DMS53 treated with DMSO at 0.1 percent for 48 hours (cell line): ENCODE measurements around the gene UBE2C.
"Not testable (repeated sequence)": the region's sequence is repeated elsewhere in the genome, so short reads cannot be mapped to it uniquely, and the experiment has no call there.

Experiments
- DNase-seq: peaks from one replicate; lab custom pipeline; 2025; ENCODE audit not compliant: unreplicated experiment; lab: John Stamatoyannopoulos, UW

UBE2C gene

DNA sequence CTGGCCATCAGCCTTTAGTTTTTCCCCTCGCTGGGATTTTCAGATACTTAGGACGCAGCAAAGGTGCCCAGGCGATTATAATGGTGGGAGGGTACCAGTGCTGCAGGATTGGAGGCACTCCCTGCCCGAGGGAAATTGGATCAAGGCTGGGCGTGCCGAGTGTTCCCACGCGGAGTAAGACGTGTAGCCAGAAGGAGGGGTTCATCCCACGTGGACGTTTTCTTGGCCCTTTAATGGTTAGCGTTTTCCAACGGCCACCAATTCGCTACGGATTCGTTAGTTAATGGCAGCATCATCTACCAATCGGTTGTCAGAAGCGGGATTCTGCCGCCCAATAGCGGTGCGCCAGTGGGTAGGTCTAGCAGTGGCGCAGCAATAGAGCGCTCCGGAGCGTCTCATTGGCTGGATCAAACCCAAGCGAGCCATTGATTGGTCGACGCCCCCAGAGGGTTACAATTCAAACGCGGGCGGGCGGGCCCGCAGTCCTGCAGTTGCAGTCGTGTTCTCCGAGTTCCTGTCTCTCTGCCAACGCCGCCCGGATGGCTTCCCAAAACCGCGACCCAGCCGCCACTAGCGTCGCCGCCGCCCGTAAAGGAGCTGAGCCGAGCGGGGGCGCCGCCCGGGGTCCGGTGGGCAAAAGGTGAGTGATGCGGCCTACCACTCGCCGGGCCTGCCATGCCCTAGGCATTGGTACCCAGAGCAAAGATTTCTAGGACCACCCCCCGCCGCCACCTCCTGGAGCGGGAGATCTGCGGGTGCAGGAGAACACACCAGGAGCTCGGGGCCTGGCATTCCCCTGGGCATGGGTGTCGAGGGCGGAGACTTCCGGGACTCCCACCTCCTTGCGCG lies at the start of gene UBE2C:
Gene UBE2C, plus strand, starts transcription at position 488 of the 849 bp plus-strand sequence. Its CDS starts 52 bp downstream, at position 540.
- peak; percentile 100 for DNase-seq

DNA sequence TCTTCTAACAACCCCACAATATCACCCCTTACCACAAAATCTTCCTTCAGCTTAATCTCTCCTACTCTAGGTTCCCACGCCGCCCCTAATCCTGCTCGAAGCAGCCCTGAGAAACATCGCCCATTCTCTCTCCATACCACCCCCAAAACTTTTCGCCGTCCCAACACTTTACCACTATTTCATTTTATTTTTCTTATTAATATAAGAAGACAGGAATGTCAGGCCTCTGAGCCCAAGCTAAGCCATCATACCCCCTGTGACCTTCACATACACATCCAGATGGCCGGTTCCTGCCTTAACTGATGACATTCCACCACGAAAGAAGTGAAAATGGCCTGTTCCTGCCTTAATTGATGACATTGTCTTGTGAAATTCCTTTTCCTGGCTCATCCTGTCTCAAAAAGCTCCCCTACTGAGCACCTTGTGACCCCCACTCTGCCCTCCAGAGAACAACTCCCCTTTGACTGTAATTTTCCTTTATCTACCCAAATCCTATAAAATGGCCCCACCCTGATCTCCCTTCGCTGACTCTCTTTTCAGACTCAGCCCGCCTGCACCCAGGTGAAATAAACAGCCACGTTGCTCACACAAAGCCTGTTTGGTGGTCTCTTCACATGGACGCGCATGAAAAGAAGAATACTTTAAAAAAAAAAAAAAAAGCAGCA lies 47.7 kb upstream of the UBE2C start:
- not testable (repeated sequence) for DNase-seq

DNA sequence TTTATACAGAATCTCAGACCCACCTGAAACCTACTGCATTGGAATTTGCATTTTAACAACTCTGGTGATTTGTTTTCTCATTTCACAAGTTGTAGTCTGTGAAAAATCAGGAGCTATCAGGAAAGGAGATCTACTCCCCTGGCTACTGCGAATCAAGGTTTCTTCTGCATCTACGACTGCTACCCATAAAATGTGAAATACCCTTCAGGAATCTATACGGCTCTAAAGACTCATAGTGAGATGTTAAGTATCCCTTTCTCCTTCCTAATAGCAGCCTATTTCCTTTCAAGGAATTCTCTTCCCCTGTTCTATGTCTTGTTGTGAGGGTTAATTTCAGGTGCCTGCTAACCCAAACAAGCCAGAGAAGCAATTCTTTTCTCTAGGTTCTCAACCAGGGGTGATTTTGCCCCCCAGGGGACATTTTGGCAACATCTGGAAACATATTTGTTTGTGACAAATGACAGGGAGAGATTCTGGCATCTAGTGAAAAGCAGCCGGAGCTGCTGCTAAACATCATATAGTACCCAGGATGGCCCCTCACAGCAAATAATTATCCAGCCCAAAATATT lies 47.1 kb upstream of the UBE2C start:
- DNase-seq, result no peak

DNA sequence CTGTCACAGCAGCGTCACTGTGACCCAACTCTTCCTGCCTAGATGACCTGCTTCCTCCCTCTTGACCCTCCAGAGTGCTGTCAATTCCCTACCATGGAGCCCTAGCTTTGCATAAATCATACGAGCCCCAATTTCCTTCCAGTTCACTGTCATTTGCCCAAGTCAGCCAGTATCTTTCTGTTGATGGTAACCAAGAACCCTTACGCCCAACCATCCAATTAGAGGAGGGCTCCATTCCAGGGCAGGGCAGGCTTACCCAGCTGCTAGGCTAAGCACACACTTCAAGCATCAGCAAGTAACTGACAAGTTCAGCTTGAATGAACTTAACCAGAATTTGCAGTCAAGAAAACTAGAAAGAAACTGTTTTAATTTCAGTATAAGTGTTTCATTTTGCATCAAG lies 46.5 kb upstream of the UBE2C start:
- DNase-seq, result no peak

DNA sequence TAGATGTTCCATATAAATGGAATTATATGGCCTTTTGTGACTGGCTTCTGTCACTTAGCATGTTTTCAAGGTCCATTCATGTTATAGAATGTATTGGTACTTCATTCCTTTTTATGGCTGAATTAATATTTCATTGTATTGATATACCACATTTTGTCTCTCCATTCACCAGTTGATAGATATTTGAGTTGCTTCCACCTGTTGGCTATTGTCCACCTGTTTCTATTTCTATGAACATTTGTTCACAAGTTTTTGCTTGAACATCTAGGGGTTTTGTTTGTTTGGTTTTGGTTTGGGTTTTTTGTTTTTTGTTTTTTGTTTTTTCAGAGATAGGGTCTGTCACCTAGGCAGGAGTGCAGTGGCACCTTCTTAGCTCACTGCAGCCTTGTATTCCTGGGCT lies 44.0 kb upstream of the UBE2C start:
- no peak for DNase-seq

DNA sequence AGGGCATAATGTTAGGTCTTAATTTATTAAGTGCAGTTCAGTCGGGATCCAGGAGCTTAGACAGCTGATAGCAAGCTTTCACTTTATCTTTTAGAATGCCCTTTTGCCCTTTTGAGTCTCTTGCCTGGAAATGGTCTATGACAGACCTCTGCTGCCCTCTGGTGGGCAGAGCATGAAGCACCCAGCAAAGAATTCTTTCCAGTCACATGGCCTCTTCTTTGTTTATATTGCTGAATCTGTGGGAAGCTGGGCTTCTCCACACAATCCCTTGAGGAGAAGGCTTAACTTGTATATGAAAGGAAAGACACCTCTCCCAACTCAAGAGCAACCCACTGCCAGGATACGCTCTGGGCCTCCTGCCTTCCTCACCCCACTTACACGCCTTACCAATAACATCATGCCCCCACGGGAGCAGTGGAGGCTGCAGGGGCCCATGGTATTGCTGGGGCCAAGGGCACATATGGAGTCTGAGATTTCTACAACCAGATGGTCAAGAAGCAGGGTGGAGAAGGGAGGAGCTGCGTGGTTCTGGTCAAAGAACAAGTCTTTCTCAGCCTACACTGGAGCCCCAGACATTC lies 41.2 kb upstream of the UBE2C start:
- DNase-seq, result peak; percentile 94

DNA sequence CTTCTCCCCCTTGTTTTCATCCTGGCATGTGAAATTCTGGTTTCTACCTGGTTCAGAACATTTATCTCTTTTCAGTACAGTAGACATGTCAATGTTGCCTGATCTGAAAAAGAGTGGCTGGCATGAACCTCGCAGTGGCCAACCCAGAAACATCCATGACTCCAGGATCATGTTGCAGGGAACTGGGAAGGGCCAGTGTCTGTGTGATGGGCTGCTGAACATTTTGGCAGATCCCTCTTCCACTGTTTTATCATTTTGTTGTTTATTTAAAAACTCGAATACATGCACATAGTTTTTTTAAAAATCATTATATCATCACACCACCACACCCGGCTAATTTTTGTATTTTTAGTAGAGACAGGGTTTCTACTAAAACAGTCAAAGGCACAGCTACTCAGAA lies 39.8 kb upstream of the UBE2C start:
- no peak for DNase-seq

DNA sequence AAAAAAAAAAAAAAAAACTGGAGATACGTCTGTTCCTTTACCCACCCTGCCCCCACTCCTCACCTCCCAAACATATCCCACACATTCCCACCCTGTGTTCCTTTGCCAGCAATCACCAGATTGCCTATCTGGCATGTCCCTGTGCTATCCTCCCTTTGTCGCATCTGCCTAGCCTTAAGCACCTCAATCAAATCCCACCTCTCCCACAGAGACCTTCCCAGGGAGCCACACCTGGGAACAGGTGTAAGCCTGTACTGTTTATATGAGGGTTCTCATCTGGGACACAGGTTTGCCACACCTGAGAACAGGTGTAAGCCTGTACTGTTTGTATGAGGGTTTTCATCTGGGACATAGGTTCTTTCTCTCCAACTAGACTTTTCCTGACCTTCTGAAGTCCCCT lies 37.5 kb upstream of the UBE2C start:
- DNase-seq, result no peak

DNA sequence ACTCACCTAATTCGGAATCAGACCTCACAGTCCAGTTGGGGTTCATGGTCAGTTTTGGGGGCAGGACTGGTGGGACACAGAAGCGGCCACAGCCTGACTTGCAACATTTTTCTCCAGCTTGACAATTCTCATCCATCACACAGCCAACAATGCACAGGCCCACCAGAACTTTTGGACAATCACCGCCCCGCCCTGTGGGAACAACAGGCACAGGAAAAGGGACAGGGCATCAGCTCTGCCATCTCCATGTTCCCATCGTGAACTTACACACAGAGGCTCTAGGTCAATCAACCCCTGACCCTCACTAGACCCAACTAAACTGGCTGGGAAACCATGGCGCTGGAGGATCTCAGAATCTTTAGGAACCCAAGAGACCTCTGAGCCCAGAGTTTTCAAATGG lies 37.0 kb upstream of the UBE2C start:
- DNase-seq, result no peak

DNA sequence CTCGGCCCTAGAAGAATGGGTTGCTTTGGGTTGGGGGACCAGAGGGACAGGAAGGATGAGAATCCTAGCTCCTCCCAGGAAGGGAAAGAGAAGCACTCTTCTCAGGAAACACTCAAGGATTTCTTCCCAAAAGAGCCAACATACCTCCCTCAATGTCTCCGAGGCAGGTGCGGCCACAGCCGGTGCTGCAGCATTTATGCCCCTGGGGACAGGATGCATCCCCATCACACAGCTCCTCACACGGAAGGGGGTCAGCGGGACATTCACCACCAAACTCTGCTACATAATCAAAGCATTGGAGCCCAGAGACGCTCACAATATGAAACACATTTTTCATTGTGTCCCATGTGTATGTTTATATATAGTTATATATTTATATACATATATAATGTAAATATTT lies 35.5 kb upstream of the UBE2C start:
- DNase-seq, result no peak

DNA sequence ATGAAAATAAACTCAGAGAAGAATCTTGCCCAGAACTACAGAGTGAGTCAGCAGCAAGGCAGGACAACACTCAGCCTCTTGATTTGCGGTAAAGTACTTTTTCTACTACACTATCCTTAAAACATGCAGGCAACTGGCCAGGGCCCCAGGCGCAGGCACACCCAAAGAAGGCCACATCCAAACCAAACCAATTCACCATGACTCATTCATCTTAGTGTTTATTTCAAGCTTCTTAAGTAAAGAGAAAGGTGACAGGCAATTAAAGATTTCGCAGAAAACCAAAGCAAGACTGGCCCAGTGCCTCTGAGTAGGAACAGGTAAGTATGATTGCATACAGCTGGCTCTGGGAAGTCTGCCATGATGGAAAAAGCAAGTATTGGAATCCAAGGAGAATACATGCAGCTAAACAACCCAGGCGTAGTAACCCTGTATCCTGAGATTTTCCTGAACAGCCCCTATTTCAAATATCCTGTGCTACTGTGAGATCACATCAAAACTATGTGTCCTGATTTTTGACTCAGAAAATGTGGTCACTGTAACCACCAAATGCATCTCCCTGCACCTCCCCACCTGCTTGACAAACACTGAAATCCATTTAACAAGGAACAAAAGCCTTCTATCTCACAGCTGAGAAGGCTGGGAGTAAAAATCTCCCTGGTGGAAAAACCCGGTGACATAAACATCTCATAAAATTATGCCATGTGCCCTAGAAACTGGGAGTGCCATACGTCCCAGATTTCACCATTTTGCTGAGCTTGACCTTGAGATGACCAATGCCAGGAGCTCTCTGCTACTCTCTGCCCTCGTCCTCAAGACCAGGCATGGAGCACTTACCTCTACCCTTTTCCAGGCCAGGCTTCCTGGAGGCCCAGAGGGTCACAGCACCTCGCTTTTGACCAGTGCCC lies 33.2 kb upstream of the UBE2C start:
- peak; percentile 31 for DNase-seq

DNA sequence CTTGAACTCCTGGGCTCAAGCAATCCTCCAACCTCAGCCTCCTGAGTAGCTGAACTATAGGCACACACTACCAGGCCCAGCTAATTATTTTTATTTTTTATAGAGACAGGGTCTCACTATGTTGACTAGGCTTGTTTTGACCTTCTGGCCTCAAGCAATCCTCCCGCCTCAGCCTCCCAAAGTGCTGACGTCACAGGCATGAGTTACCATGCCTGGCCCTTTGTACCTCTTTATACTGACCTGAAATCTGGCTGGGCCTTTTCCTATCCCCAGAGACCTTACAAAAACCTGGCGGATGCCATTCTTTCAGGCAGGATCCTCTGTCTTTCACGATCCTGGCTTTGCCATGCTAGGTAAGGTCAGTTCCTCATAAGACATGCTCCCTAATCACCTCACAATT lies 32.3 kb upstream of the UBE2C start:
- no peak for DNase-seq

DNA sequence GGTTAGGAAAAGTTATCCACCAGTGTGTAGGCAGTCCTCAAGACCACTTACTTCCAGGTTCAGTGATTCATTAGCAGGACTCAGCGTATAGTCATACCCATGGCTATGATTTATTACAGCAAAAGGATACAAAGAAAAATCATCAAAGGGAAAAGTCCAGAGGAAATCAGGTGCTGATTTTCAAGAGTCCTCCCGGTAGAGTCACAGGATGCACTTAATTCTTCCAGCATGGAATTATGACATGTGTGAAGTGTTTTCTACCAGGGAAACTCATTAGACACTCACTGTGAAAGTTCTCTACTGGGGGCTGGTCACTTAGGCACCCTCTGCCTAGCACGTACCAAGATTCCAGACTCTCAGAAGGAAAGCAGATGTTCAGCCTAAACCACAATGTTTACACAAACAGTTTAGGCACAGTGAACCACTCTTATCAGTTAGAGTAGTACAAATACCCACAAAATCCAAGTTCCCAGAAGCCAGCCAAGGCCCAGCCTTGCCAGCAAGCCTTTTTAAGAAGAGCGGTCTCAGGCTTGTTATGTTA lies 31.0 kb upstream of the UBE2C start:
- DNase-seq, result peak; percentile 21

DNA sequence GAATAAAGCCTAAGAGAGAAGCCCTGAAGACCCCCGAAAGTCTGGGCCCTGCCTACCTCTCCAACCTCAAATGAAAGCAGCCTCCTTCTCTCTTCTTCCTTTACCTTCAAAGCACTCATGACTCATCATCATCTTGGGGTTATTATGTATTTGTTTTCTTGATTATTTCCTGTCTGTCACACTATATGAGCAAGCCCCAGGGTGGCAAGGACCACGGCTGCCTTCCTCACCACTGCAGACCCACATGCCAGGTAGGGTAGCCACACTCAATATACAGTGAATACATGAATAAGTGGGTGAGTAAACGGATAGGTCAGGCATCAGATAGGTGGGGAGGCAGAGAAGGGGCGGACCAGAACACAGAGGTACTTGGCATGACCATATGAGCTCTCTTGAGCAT lies 29.6 kb upstream of the UBE2C start:
- peak; percentile 54 for DNase-seq

DNA sequence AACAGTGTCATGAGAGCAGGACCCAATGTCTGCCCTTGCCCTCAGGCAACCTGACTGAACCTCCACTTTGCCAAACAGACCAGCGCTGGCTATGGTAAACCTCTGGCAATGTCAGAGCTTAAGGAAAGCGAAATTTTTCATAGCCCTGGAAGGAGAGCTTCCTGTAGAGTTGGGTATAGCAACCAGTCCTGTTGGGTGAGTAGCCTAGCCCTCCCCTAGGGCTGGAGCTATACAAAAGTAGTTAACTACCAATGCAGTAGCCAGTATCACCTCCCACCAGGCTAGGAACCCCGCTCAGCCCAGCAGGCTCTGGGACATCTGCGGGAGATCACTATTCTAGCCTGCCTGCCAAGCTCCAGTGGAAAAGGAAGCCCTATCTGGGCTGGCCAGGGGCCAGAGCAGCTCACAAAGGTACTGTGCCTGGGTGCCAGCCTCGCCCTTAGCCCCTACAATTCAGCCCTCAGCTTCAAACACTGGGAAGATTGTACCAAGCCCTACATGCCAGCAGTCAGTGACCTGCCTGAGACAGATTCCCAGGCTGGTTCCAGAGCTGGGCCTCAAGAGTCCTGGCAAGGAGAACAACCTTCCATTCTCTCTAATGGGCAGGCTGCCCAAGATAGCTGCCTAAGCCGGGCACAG lies 28.7 kb upstream of the UBE2C start:
- no peak for DNase-seq

DNA sequence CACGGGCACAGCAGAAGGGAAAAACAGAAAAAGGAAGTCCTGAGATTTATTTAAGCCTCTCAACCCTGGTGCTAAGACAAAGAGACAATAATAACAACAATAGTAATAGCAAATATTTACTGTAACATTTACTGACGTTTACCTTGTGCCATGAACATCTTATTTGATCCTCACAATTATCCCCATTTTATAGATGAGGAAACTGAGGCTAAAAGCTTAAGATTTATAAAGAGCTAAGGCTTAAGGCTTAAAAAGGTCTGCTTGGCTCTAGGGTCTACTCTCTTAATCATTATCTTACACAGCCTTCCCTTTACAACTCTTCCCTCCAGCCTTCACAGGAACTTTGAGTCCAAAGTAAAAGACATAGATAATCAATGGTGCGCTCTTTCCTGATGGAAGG lies 24.1 kb upstream of the UBE2C start:
- no peak for DNase-seq

DNA sequence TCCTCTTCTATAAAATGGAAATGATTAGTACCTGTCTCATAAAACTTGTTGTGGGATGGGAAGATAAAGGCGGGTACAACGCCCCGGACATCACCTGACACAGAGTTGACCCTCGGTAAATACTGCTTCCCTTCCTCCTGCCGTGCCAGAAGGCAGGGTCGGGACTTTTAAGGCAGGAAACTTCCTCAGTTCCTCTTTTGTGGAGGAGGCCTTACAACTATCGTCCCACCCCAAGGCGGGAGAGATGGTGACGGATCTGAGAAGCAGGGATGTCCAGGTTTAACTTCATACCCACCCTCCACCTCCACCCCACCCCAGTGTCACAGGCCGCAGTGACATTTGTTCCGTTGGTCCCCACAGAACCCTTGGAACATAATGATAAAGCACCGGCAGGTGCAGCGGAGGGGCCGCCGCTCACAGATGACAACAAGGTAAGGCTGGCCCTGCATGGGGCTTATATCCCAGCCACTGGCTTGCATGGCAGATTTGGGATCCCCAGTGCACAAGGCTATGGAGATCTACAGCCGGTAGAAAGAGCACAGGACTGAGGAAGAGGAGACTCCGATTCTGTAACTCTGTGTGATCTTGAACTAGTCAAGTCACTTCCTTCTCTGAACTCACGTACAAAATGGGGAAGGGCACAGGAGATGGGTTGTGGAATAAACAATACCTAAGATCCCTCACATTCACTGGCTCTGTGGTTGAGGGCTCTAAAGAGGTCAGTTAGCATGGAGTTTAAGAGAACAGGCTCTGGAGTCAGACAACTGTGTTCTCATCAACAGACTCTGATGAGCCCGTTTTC lies 19.9 kb upstream of the UBE2C start:
- no peak for DNase-seq

DNA sequence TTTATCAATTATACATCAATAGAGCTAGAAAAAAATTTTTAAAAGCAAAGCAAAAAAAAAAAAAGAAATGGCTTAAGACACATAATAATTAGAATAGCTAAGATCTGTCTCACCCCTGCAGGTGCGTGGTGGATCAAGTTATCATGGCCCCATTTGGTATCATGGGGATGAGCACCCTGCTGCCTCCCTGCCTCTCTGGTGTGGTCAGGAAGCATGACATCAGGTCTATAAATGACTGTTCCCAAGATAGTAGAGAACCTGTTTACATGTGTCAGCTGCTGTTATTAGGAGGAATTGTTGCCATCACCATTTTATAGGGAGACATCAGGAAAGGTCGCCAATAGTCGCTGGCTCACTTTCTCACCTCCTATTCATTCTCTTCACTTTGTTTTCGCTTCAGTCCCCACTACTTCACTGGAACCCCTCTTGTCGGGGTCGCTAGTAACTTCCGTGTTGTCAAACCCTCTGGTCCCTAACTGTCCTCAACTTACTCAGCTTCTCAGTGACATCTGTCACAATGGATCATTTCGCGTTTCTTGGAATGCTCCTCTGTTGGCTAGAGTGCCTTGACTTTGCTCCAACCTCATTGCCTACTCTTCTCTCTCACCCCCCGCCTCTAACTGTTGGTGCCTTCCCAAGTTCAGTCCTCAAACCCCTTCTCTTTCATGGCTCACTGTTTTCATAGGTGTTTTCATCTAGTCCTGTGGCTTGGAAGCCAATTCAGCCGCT lies 15.9 kb upstream of the UBE2C start:
- no peak for DNase-seq

DNA sequence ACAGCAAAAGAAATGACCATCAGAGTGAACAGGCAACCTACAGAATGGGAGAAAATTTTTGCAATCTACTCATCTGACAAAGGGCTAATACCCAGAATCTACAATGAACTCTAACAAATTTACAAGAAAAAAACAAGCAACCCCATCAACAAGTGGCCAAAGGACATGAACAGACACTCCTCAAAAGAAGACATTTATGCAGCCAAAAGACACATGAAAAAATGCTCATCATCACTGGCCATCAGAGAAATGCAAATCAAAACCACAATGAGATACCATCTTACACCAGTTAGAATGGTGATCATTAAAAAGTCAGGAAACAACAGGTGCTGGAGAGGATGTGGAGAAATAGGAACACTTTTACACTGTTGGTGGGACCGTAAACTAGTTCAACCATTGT lies 14.9 kb upstream of the UBE2C start:
- not testable (repeated sequence) for DNase-seq
